Lung (tissue), 12 donors: Measurements from ENCODE around the gene SEMA4B. TPM values are rescaled to one million over a fixed set of nuclear protein-coding genes. Genes with fewer than 3 reads are reported as not detected.

Experiments
- ATAC-seq: fragments of 200-7000 bp; cut with Tn5 transposase; one replicate; pipeline ENCODE4 v1.9.1; 2020; ENCODE audit warnings: moderate number of reproducible peaks; ENCODE audit not compliant: insufficient read depth, low FRiP score
- DNase-seq, 3 donors: peaks; one replicate each; pipeline ENCODE4 v3.0.0-alpha.2; 2013 to 2017
- H3K27ac ChIP-seq, 2 donors: one replicate each; pipeline ENCODE4 v1.5.1; 2013; ENCODE audit warnings: mild to moderate bottlenecking in 2 of 2, moderate library complexity in 2 of 2, control low read depth in 1 of 2, inconsistent platforms in 1 of 2, low read depth in 1 of 2, low read length in 1 of 2
- H3K27me3 ChIP-seq, 3 donors: one replicate each; pipeline ENCODE4 v1.5.1; 2013; ENCODE audit warnings: low read length in 2 of 3; ENCODE audit not compliant: control insufficient read depth in 3 of 3, insufficient read depth in 3 of 3
- H3K36me3 ChIP-seq, 4 donors: one replicate each; pipeline ENCODE4 v1.5.1; 2013; ENCODE audit warnings: low read length in 4 of 4, mild to moderate bottlenecking in 1 of 4, moderate library complexity in 1 of 4; ENCODE audit not compliant: control insufficient read depth in 4 of 4, insufficient read depth in 4 of 4
- H3K4me1 ChIP-seq, 5 donors: one replicate each; pipeline ENCODE4 v1.5.1; 2013; ENCODE audit warnings: low read length in 5 of 5, mild to moderate bottlenecking in 2 of 5, moderate library complexity in 1 of 5; ENCODE audit not compliant: control insufficient read depth in 5 of 5, insufficient read depth in 5 of 5
- H3K4me3 ChIP-seq: one replicate; pipeline ENCODE4 v1.5.1; 2013; ENCODE audit warnings: mild to moderate bottlenecking, control low read depth, moderate library complexity
- H3K9ac ChIP-seq, 2 donors: one replicate each; pipeline ENCODE4 v1.5.1; 2013; ENCODE audit warnings: low read length in 2 of 2, control low read depth in 1 of 2; ENCODE audit not compliant: insufficient read depth in 1 of 2
- H3K9me3 ChIP-seq, 4 donors: one replicate each; pipeline ENCODE4 v1.5.1; 2013; ENCODE audit warnings: low read length in 3 of 4, mild to moderate bottlenecking in 1 of 4, moderate library complexity in 1 of 4; ENCODE audit not compliant: control insufficient read depth in 4 of 4, insufficient read depth in 3 of 4
- CTCF ChIP-seq: IDR thresholded peaks from 2 replicates; pipeline ENCODE4 v1.5.1; 2012; ENCODE audit warnings: mild to moderate bottlenecking; ENCODE audit errors: control extremely low read depth, extremely low read depth
- WGBS, 2 donors: extraction: QIAGEN DNeasy Blood & Tissue Kit; methylation state at CpG; one replicate each; pipeline ENCODE4 v1.1.7; 2013; 5-methylcytosine and 5-hydroxymethylcytosine counted together
- polyA plus RNA-seq, 2 donors: library from polyadenylated mRNA; stranded (reverse); fragments of 200-250 nt; gene quantifications; one replicate each; pipeline ENCODE4 v1.2.1, GENCODE V29; 2013
- total RNA-seq, 2 donors: library from RNA; depleted of rRNA in 1 of 2; stranded (reverse); fragments of >200 nt in 1 of 2; gene quantifications; one replicate each; pipeline ENCODE4 v1.2.1, GENCODE V29; 2014 to 2021
- donor health status: control.
- donor health status: control.
- donor health status: Bipolar disorder and iron deficiency.
- donor health status: healthy.
- donor health status: DM: yes; HTN: yes; CAD: no.

SEMA4B gene
- total and polyA plus RNA-seq, 4 donors, result 24.0 to 87.5 (median 69.8) TPM

GRCh38 chr15:90159213-90159612 is 41.9 kb upstream of the SEMA4B start:
- peaks cover 0 to 20% (median 9%) of the 10 kb centered on the region in 5 donors for H3K4me1 ChIP-seq
- H3K36me3 ChIP-seq, result no peaks in the 10 kb centered on the region
- no peaks in the 10 kb centered on the region for H3K27me3 ChIP-seq
- no peaks in the 10 kb centered on the region for H3K9me3 ChIP-seq
- no peak overlapping the region for H3K9ac ChIP-seq
- TF ChIP-seq CTCF, result no peak
- WGBS, 2 donors, result 90 to 91% methylated on average over 2 of the region's 2 CpGs
- H3K27ac ChIP-seq, result peak overlapping the region; percentile 52 to 76
- DNase-seq (no peak), ATAC-seq (no peak)
- H3K4me3 ChIP-seq, result no peak overlapping the region

- no peak for ATAC-seq
- no peaks in the 10 kb centered on the region for H3K9me3 ChIP-seq
- no peak overlapping the region for H3K4me3 ChIP-seq
- WGBS, 2 donors, result 80 to 91% methylated on average over 14 of the region's 14 CpGs
- H3K4me1 ChIP-seq, result peaks cover 0 to 12% (median 4%) of the 10 kb centered on the region in 5 donors
- no peak for TF ChIP-seq CTCF
- H3K27me3 ChIP-seq, result no peaks in the 10 kb centered on the region
- H3K9ac ChIP-seq, result no peak overlapping the region
- no peaks in the 10 kb centered on the region for H3K36me3 ChIP-seq
- no peak overlapping the region for H3K27ac ChIP-seq
- peak in 2 of 3 donors; percentile 40 to 57 for DNase-seq
Observed at GRCh38 chr15:90160781-90161727, 40.1 kb upstream of the SEMA4B start.

GRCh38 chr15:90161950-90162361 is 39.2 kb upstream of the SEMA4B start:
- DNase-seq (no peak), ATAC-seq (no peak)
- Histone ChIP-seq H3K4me3 (no peak overlapping the region), H3K9ac (no peak overlapping the region), H3K9me3 (no peaks in the 10 kb centered on the region), H3K36me3 (no peaks in the 10 kb centered on the region), H3K27ac (no peak overlapping the region), H3K27me3 (no peaks in the 10 kb centered on the region), H3K4me1 (peaks cover 0 to 12% (median 4%) of the 10 kb centered on the region in 5 donors)
- 58 to 66% methylated on average over 4 of the region's 4 CpGs for whole genome bisulfite sequencing, 2 donors
- no peak for TF ChIP-seq CTCF
